Measurements from ENCODE around the gene ARL14. TPM values are rescaled to one million over a fixed set of nuclear protein-coding genes. Genes with fewer than 3 reads are reported as not detected.

ARL14 gene
- total RNA-seq (2022; extraction: Qiagen RNA extraction; ENCODE audit: low read depth): 0.57 to 1.2 TPM (median 1.0 TPM) in 5 replicates

DNA sequence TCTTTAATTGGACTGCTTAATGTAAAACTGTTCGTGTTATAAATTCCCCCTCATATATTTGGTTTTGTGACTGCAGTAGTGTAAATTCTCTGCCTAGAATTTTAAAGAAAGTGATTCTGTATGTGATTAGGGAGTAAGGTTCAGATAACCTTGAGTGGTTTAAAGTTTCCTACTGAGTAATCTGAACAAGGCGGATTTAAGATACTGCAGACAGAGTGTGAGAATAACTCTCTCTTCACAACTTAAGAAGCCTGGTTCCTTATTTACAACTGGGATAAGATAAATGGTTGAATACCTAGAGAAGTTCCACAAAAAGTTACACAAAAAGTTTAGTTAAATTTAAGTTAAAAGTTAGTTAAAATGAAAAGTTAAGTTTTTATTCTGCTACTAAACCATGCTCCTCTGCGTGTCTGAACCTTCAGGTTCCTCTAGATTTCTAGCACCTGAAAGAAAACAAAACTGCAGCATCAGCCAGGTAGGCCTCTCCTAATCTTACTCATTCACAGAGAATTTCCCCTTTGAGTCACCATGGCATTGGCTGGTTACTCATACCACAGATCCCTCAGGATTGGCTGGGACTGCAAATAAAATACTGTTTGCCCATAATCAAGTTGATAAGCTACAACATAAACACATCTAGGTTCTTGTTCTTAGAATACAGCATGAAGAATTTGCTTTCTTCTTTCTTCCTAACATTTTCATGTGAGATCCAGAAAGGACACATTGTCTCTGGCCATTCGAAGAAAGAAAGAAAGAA, at the start of gene ARL14:
ARL14 (plus strand) TSS at position 614 of the 757 bp plus-strand sequence. CDS start 187 bp downstream, outside the sequence.

Other genes starting within 250 kb of the ARL14 start
- gene TRIM59, start 227.4 kb upstream of the ARL14 start, total RNA-seq (2022; extraction: Qiagen RNA extraction; ENCODE audit: low read depth): 4.9 to 10.7 TPM (median 8.6 TPM) in 5 replicates
- 28.6 to 34.8 TPM (median 32.8 TPM) in 5 replicates for gene KPNA4, start 111.6 kb upstream of the ARL14 start, total RNA-seq (2022; extraction: Qiagen RNA extraction; ENCODE audit: low read depth)
- gene PPM1L, start 79.1 kb downstream of the ARL14 start, total RNA-seq (2022; extraction: Qiagen RNA extraction; ENCODE audit: low read depth): 0.34 to 0.59 TPM (median 0.48 TPM) in 5 replicates

Data from A549 treated with RU486 at 1 μM for 4 hours (cell line).